Gastrocnemius medialis (tissue), 4 donors: ENCODE results near the gene COG7. TPM values are rescaled to one million over a fixed set of nuclear protein-coding genes. Genes with fewer than 3 reads are reported as not detected.

ENCODE experiments used
- ATAC-seq, 2 donors: fragments of 150-250 bp; one replicate each; pipeline ENCODE4 v1.9.1; 2016
- DNase-seq, 2 donors: peaks; one replicate each; pipeline ENCODE4 v3.0.0-alpha.2; 2019
- H3K27ac ChIP-seq, 4 donors: fragments of 200-600 bp; sonication (generic); 1 replicate in 1 of 4; 2 replicates in 3 of 4; pipeline ENCODE4 v1.5.1; 2016 to 2018; ENCODE audit warnings: mild to moderate bottlenecking in 2 of 4, moderate library complexity in 1 of 4
- H3K27me3 ChIP-seq, 3 donors: fragments of 200-600 bp; sonication (generic) in 2 of 3; 1 replicate in 1 of 3; 2 replicates in 2 of 3; pipeline versions ENCODE4 v1.5.1 to v1.6.0; 2016 to 2019; ENCODE audit warnings: mild to moderate bottlenecking in 1 of 3, moderate library complexity in 1 of 3
- H3K36me3 ChIP-seq, 2 donors: fragments of 200-600 bp; sonication (generic) in 1 of 2; one replicate each; pipeline ENCODE4 v1.5.1; 2017 to 2018
- H3K4me1 ChIP-seq, 2 donors: fragments of 200-600 bp; sonication (generic) in 1 of 2; one replicate each; pipeline ENCODE4 v1.5.1; 2016 to 2017; ENCODE audit warnings: mild to moderate bottlenecking in 2 of 2
- H3K4me3 ChIP-seq, 4 donors: fragments of 200-600 bp; sonication (generic) in 3 of 4; 1 replicate in 1 of 4; 2 replicates in 3 of 4; pipeline ENCODE4 v1.5.1; 2016 to 2019; ENCODE audit warnings: mild to moderate bottlenecking in 2 of 4
- H3K9me3 ChIP-seq, 3 donors: fragments of 200-600 bp; sonication (generic) in 2 of 3; 1 replicate in 1 of 3; 2 replicates in 2 of 3; pipeline ENCODE4 v1.5.1; 2016 to 2019
- CTCF ChIP-seq, 5 experiments: fragments of 450-650 bp in 3 of 5; fragments of 200-600 bp in 2 of 5; sonication (generic) in 2 of 5; IDR thresholded peaks in 4 of 5; conservative IDR thresholded peaks in 1 of 5; 1 replicate in 4 of 5; 2 replicates in 1 of 5; pipeline ENCODE4 v1.5.1; 2016 to 2019; ENCODE audit warnings: antibody characterized with exemption in 5 of 5, mild to moderate bottlenecking in 3 of 5, moderate library complexity in 3 of 5
- POLR2A ChIP-seq, 2 donors: fragments of 450-650 bp; IDR thresholded peaks; one replicate each; pipeline ENCODE4 v1.6.1; 2017; ENCODE audit warnings: antibody characterized with exemption in 2 of 2, mild to moderate bottlenecking in 2 of 2, moderate library complexity in 2 of 2
- in situ Hi-C, 4 donors: fragments of 200-750 bp; cut with MboI; loops; one replicate each; pipeline versions ENCODE4 v1.15.0 to v1.8.0; 2017; ENCODE audit warnings: low sequenced_read_pairs in 4 of 4
- intact Hi-C: fragments of 100-400 bp; cut with DNase I; formaldehyde crosslinking; loops from one replicate; pipeline ENCODE4 v1.15.1; 2023; ENCODE audit warnings: low total_unique reads
- total RNA-seq, 4 donors: library from RNA; depleted of rRNA; stranded (reverse); fragments of >200 nt; gene quantifications; one replicate each; pipeline versions ENCODE4 v1.1.0 to v1.2.3, GENCODE V29; 2016

Gene COG7
- total RNA-seq, 4 donors from 2014 or later, result 6.6 to 12.9 (median 7.1) TPM

GRCh38 chr16:23434380-23434779 lies 18.6 kb downstream of the COG7 start:
- DNase-seq (peak in 1 of 2 donors; percentile 20), ATAC-seq (peak; percentile 47 to 70)
- Histone ChIP-seq H3K27me3 (no peaks in the 10 kb centered on the region), H3K4me3 (no peak overlapping the region), H3K9me3 (no peaks in the 10 kb centered on the region), H3K27ac (no peak overlapping the region), H3K4me1 (peaks cover 0 to 5% of the 10 kb centered on the region in 2 donors), H3K36me3 (peaks cover 0 to 51% of the 10 kb centered on the region in 2 donors)
- in situ Hi-C loops (no loop called here), intact Hi-C loops (loop anchor here (1.0 to 5.0 kb wide), 4 partner anchors 86 to 537 kb away; partner anchors contain the start of genes SCNN1B and SCNN1G)
- TF ChIP-seq CTCF (IDR thresholded peaks at IDR 0.05 in 4 of 5, conservative IDR thresholded peaks at IDR 0.05 in 1 of 5) (peak; percentile 82 to 90 (median 84)), POLR2A (IDR thresholded peaks at IDR 0.05) (no peak)

- TF ChIP-seq POLR2A (IDR thresholded peaks at IDR 0.05), result no peak
- no peak for TF ChIP-seq CTCF (IDR thresholded peaks at IDR 0.05 in 4 of 5, conservative IDR thresholded peaks at IDR 0.05 in 1 of 5)
- in situ Hi-C loops, result no loop called here
- peaks cover 0 to 5% of the 10 kb centered on the region in 2 donors for H3K4me1 ChIP-seq
- no peaks in the 10 kb centered on the region for H3K27me3 ChIP-seq
- H3K9me3 ChIP-seq, result no peaks in the 10 kb centered on the region
- DNase-seq (no peak), ATAC-seq (no peak)
- no peak overlapping the region for H3K27ac ChIP-seq
- peaks cover 0 to 51% of the 10 kb centered on the region in 2 donors for H3K36me3 ChIP-seq
- intact Hi-C loops, result loop anchor here (5.0 kb wide), 2 partner anchors 131 to 536 kb away; partner anchors contain the start of gene SCNN1B
- no peak overlapping the region for H3K4me3 ChIP-seq
These were observed 19.6 kb downstream of the COG7 start for GRCh38 chr16:23433261-23433920.

- DNase-seq, result no peak
- intact Hi-C loops, result loop anchor here (5.0 kb wide), 2 partner anchors 130 to 535 kb away; partner anchors contain the start of gene SCNN1B
- H3K27ac ChIP-seq, result no peak overlapping the region
- no peaks in the 10 kb centered on the region for H3K9me3 ChIP-seq
- no peak for ATAC-seq
- peaks cover 0 to 44% of the 10 kb centered on the region in 2 donors for H3K36me3 ChIP-seq
- in situ Hi-C loops, result no loop called here
- H3K4me3 ChIP-seq, result no peak overlapping the region
- no peaks in the 10 kb centered on the region for H3K27me3 ChIP-seq
- TF ChIP-seq POLR2A (IDR thresholded peaks at IDR 0.05) (no peak), CTCF (IDR thresholded peaks at IDR 0.05 in 4 of 5, conservative IDR thresholded peaks at IDR 0.05 in 1 of 5) (no peak)
- peaks cover 0 to 5% of the 10 kb centered on the region in 2 donors for H3K4me1 ChIP-seq
These were observed 20.5 kb downstream of the COG7 start for GRCh38 chr16:23432176-23433128.

- Histone ChIP-seq H3K27ac (no peak overlapping the region), H3K4me3 (no peak overlapping the region), H3K4me1 (peaks cover 4 to 9% of the 10 kb centered on the region in 2 donors), H3K9me3 (no peaks in the 10 kb centered on the region), H3K36me3 (peaks cover 0 to 43% of the 10 kb centered on the region in 2 donors), H3K27me3 (no peaks in the 10 kb centered on the region)
- ATAC-seq (no peak), DNase-seq (no peak)
- in situ Hi-C loops, result loop anchor here in 2 of 4 donors (5.0 kb wide), 2 partner anchors 246 to 251 kb away; partner anchors contain the start of gene SCNN1G (in 1 of the 2)
- intact Hi-C loops, result no loop called here
- TF ChIP-seq CTCF (IDR thresholded peaks at IDR 0.05 in 4 of 5, conservative IDR thresholded peaks at IDR 0.05 in 1 of 5), result no peak
- no peak for TF ChIP-seq POLR2A (IDR thresholded peaks at IDR 0.05)
These were observed 24.6 kb downstream of the COG7 start for GRCh38 chr16:23428351-23428750.
